HCT116 (cell line): Measurements from ENCODE around the gene TMEM154. TPM values are rescaled to one million over a fixed set of nuclear protein-coding genes. Genes with fewer than 3 reads are reported as not detected.

Experiments
- ATAC-seq: fragments of 200-7000 bp; cut with Tn5 transposase; 2 replicates; pipeline ENCODE4 v1.9.1; 2020; ENCODE audit warnings: mild to moderate bottlenecking, moderate library complexity
- BruUV-seq: library from RNA; stranded (reverse); fragments of 400-500 nt; replicated peaks from 2 replicates; lab custom pipeline; 2021; lab: Mats Ljungman, UMichigan
- CTCF ChIA-PET: fragments of 300-600 bp; sonication (Branson Sonifier 250); formaldehyde crosslinking; loops from one replicate; lab custom pipeline; 2021; ENCODE audit warnings: antibody characterized with exemption; lab: Charles Lee
- POLR2A ChIA-PET: fragments of 300-600, 350-600 bp; sonication (Branson Sonifier 250); formaldehyde crosslinking; loops from one replicate; lab custom pipeline; 2021; ENCODE audit warnings: antibody characterized with exemption; lab: Charles Lee
- RAD21 ChIA-PET, 2 experiments: fragments of 300-600 bp; sonication (Branson Sonifier 250); formaldehyde crosslinking; loops; one replicate each; lab custom pipeline; 2023; ENCODE audit warnings: low total read pairs in 2 of 2; ENCODE audit not compliant: uncharacterized antibody in 2 of 2, unreplicated experiment in 2 of 2, low non-redundant PET in 1 of 2; lab: Charles Lee
- DNase-seq: peaks from one replicate; pipeline ENCODE4 v3.0.0-alpha.2; 2010; ENCODE audit warnings: low read depth, low spot score
- H2AFZ ChIP-seq: fragments of 200-600 bp; shearing (Covaris generic), sonication (generic); 2 replicates; pipeline ENCODE4 v1.6.1; 2017; ENCODE audit warnings: low read depth, mixed run types, mixed read lengths, antibody characterized with exemption, low read length; ENCODE audit not compliant: poor library complexity, severe bottlenecking
- H3K27ac ChIP-seq: 2 replicates; pipeline ENCODE4 v1.5.1; 2012; ENCODE audit warnings: low read depth, low read length
- H3K27me3 ChIP-seq: fragments of 200-600 bp; sonication (generic); 2 replicates; pipeline ENCODE4 v1.6.1; 2016; ENCODE audit warnings: mixed run types, low read length, mixed read lengths; ENCODE audit not compliant: insufficient read depth
- H3K36me3 ChIP-seq, 2 experiments: fragments of 200-500 bp in 1 of 2; fragments of 200-600 bp in 1 of 2; sonication (Bioruptor generic) in 1 of 2; sonication (generic) in 1 of 2; 2 replicates each; pipeline versions ENCODE4 v1.5.1 to v1.6.1; 2014 to 2016; ENCODE audit warnings: low read length in 2 of 2, inconsistent platforms in 1 of 2, mixed read lengths in 1 of 2, mixed run types in 1 of 2; ENCODE audit not compliant: insufficient read depth in 2 of 2, control insufficient read depth in 1 of 2
- H3K4me1 ChIP-seq, 2 experiments: fragments of 200-600 bp in 1 of 2; sonication (generic) in 1 of 2; 2 replicates each; pipeline versions ENCODE4 v1.5.1 to v1.6.1; 2012 to 2017; ENCODE audit warnings: low read length in 2 of 2, inconsistent platforms in 1 of 2, mild to moderate bottlenecking in 1 of 2, mixed read lengths in 1 of 2, mixed run types in 1 of 2, moderate library complexity in 1 of 2; ENCODE audit not compliant: insufficient read depth in 2 of 2, control insufficient read depth in 1 of 2
- H3K4me2 ChIP-seq: fragments of 200-600 bp; sonication (generic); 2 replicates; pipeline ENCODE4 v1.6.1; 2017; ENCODE audit warnings: mixed run types, low read length, mixed read lengths
- H3K4me3 ChIP-seq, 2 experiments: fragments of 200-600 bp in 1 of 2; sonication (generic) in 1 of 2; replicated peaks in 1 of 2; 2 replicates each; pipeline ENCODE4 v1.5.1; 2011 to 2016; ENCODE audit warnings: low read length in 2 of 2, control low read depth in 1 of 2, low read depth in 1 of 2, mild to moderate bottlenecking in 1 of 2, mixed read lengths in 1 of 2, mixed run types in 1 of 2
- H3K79me2 ChIP-seq: fragments of 200-600 bp; sonication (generic); 2 replicates; pipeline ENCODE4 v1.6.1; 2017; ENCODE audit warnings: mild to moderate bottlenecking, mixed run types, low read length, moderate library complexity, mixed read lengths; ENCODE audit not compliant: insufficient read depth
- H3K9ac ChIP-seq: fragments of 200-600 bp; sonication (generic); 2 replicates; pipeline ENCODE4 v1.6.1; 2016; ENCODE audit warnings: low read length, mixed read lengths
- H3K9me2 ChIP-seq: fragments of 200-600 bp; sonication (generic), shearing (Covaris generic); 2 replicates; pipeline ENCODE4 v1.6.1; 2017; ENCODE audit warnings: mixed run types, mild to moderate bottlenecking, moderate library complexity; ENCODE audit not compliant: insufficient read depth
- H3K9me3 ChIP-seq, 2 experiments: fragments of 200-500 bp in 1 of 2; fragments of 200-600 bp in 1 of 2; sonication (Bioruptor generic) in 1 of 2; sonication (generic) in 1 of 2; 2 replicates each; pipeline ENCODE4 v1.6.1; 2014 to 2017; ENCODE audit warnings: low read length in 2 of 2, mixed read lengths in 2 of 2, inconsistent platforms in 1 of 2, low read depth in 1 of 2, mild to moderate bottlenecking in 1 of 2, mixed run types in 1 of 2, moderate library complexity in 1 of 2; ENCODE audit not compliant: control insufficient read depth in 1 of 2, insufficient read depth in 1 of 2
- H4K20me1 ChIP-seq: fragments of 200-600 bp; sonication (generic), shearing (Covaris generic); 2 replicates; pipeline ENCODE4 v1.6.1; 2017; ENCODE audit warnings: mixed run types, mild to moderate bottlenecking, moderate library complexity; ENCODE audit not compliant: insufficient read depth
- CBX3 ChIP-seq: IDR thresholded peaks from 2 replicates; pipeline ENCODE4 v1.6.1; 2012; ENCODE audit warnings: low read depth
- CEBPB ChIP-seq: IDR thresholded peaks from 2 replicates; pipeline ENCODE4 v1.6.1; 2012; ENCODE audit warnings: low read depth
- ELF1 ChIP-seq: IDR thresholded peaks from 2 replicates; pipeline ENCODE4 v1.6.1; 2012; ENCODE audit warnings: low read depth, borderline replicate concordance
- EZH2 ChIP-seq: fragments of 200-600 bp; sonication (generic); IDR thresholded peaks from 2 replicates; pipeline ENCODE4 v1.6.1; 2017; ENCODE audit warnings: antibody characterized with exemption, mixed run types
- JUND ChIP-seq: IDR thresholded peaks from 2 replicates; pipeline ENCODE4 v1.6.1; 2012
- POLR2A ChIP-seq: IDR thresholded peaks from 2 replicates; pipeline ENCODE4 v1.7.0; 2011; ENCODE audit warnings: borderline replicate concordance; ENCODE audit not compliant: insufficient read depth, insufficient read length; ENCODE audit errors: extremely low read depth
- POLR2AphosphoS5 ChIP-seq: IDR thresholded peaks from 2 replicates; pipeline ENCODE4 v1.6.1; 2011; ENCODE audit warnings: mild to moderate bottlenecking, low read depth, low read length, moderate library complexity
- RAD21 ChIP-seq: IDR thresholded peaks from 2 replicates; pipeline ENCODE4 v1.6.1; 2012; ENCODE audit warnings: low read depth, mild to moderate bottlenecking
- SIN3A ChIP-seq: IDR thresholded peaks from 2 replicates; pipeline ENCODE4 v1.6.1; 2012; ENCODE audit warnings: low read depth
- SP1 ChIP-seq: IDR thresholded peaks from 2 replicates; pipeline ENCODE4 v1.6.1; 2012; ENCODE audit warnings: low read depth
- SRF ChIP-seq: IDR thresholded peaks from 2 replicates; pipeline ENCODE4 v1.6.1; 2012; ENCODE audit warnings: low read depth
- YY1 ChIP-seq: IDR thresholded peaks from 2 replicates; pipeline ENCODE4 v1.6.1; 2011; ENCODE audit warnings: low read length, low read depth, moderate library complexity, mild to moderate bottlenecking; ENCODE audit not compliant: insufficient replicate concordance; ENCODE audit errors: extremely low read depth
- ZFX ChIP-seq: fragments of 450-650 bp; IDR thresholded peaks from 2 replicates; pipeline ENCODE4 v1.6.1; 2017
- ZNF274 ChIP-seq: fragments of 200-500 bp; sonication (Bioruptor generic); IDR thresholded peaks from 2 replicates; pipeline ENCODE4 v1.6.1; 2014; ENCODE audit warnings: mild to moderate bottlenecking, low read depth, low read length, inconsistent platforms
- intact Hi-C: fragments of 100-400 bp; cut with micrococcal nuclease; formaldehyde crosslinking; loops from 2 replicates; pipeline ENCODE4 v1.10.0; 2022
- total RNA-seq: library from RNA; stranded (reverse); gene quantifications from one replicate; pipeline ENCODE4 v1.2.1, GENCODE V29; 2021; ENCODE audit not compliant: unreplicated experiment
- TF ChIP-seq, protein P1 (sequence below), 3 experiments: fragments of 200-600 bp in 1 of 3; sonication (generic) in 1 of 3; IDR thresholded peaks in 2 of 3; conservative IDR thresholded peaks in 1 of 3; 2 replicates each; pipeline ENCODE4 v1.5.1; 2012 to 2017; ENCODE audit warnings: low read depth in 2 of 3, low read length in 2 of 3, antibody characterized with exemption in 1 of 3, borderline replicate concordance in 1 of 3, control low read depth in 1 of 3, mild to moderate bottlenecking in 1 of 3, mixed read lengths in 1 of 3, mixed run types in 1 of 3, moderate library complexity in 1 of 3; ENCODE audit not compliant: insufficient read depth in 1 of 3
- TF ChIP-seq, protein P2 (sequence below): IDR thresholded peaks from 2 replicates; pipeline ENCODE4 v1.6.1; 2011; ENCODE audit warnings: mild to moderate bottlenecking, low read length, moderate library complexity; ENCODE audit not compliant: insufficient replicate concordance; ENCODE audit errors: extremely low read depth
- TF ChIP-seq, protein P3 (sequence below): IDR thresholded peaks from 2 replicates; pipeline ENCODE4 v1.6.1; 2012

Gene TMEM154
- total RNA-seq, 1 experiment from 2014 or later = 2.4 TPM

DNA sequence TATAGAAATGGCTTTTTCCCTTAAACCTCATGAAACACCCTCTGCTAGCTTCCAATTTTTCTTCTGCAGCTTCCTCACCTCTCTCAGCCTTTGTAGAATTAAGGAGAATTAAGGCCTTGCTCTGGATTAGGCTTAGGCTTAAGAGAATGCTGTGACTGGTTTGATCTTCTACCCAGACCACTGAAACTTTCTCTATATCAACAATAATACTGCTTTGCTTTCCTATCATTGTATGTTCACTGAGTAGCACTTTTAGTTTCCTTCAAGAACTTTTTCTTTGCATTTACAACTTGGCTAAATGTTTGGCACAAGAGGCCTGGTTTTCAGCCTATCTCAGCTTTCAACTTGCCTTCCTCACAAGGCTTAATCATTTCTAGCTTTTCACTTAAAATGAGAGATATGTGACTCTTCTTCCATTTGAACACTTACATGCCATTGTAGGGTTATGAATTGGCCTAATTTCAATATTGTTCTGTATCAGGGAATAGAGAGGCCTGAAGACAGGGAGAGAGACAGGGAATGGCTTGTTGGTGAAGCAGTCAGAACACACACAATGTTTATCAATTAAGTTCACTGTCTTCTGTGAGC, 28.2 kb downstream of the TMEM154 start (continued):
- TF ChIP-seq SRF = no peak
- TF ChIP-seq, protein P1, sequence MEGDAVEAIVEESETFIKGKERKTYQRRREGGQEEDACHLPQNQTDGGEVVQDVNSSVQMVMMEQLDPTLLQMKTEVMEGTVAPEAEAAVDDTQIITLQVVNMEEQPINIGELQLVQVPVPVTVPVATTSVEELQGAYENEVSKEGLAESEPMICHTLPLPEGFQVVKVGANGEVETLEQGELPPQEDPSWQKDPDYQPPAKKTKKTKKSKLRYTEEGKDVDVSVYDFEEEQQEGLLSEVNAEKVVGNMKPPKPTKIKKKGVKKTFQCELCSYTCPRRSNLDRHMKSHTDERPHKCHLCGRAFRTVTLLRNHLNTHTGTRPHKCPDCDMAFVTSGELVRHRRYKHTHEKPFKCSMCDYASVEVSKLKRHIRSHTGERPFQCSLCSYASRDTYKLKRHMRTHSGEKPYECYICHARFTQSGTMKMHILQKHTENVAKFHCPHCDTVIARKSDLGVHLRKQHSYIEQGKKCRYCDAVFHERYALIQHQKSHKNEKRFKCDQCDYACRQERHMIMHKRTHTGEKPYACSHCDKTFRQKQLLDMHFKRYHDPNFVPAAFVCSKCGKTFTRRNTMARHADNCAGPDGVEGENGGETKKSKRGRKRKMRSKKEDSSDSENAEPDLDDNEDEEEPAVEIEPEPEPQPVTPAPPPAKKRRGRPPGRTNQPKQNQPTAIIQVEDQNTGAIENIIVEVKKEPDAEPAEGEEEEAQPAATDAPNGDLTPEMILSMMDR (IDR thresholded peaks at IDR 0.05 in 2 of 3, conservative IDR thresholded peaks at IDR 0.05 in 1 of 3; ENCODE audit: borderline replicate concordance in 1 of 3, insufficient read depth in 1 of 3, low read depth in 2 of 3, low read length in 2 of 3) = no peak

DNA sequence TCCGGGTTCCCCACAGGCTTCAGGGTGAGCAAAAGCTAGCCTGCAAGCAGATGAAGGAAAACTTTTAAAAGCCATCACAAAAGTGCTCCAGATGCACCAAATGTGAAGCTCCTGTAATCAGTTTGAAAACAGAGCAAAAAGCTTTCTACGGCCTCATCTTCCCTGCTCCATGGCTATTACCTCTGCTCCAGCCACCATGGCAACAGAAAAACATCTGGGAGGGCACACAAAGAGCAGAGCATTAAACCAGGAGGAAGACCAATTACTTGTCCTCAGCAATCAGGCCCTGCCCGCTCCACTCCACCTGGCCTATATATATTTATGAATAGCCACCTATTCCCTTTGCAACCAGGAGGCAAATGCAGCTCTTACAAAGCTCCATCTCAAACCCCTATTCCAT, 33.6 kb downstream of the TMEM154 start:
- ChIA-PET POLR2A (no interaction called here), RAD21 (interaction anchor here in 1 of 2 experiments (0.6 kb wide), 1 partner anchor 1876 kb away, joined by 3 read pairs; no protein-coding TSS in a partner anchor), CTCF (interaction anchor here (0.7 kb wide), 1 partner anchor 145 kb away, joined by 3 read pairs; no protein-coding TSS in a partner anchor)
- no peaks in the 10 kb centered on the region for H3K9me3 ChIP-seq
- TF ChIP-seq ELF1 (no peak), POLR2AphosphoS5 (no peak), YY1 (no peak), SP1 (no peak), CEBPB (no peak), JUND (no peak), ZFX (no peak), ZNF274 (no peak), CBX3 (no peak), POLR2A (no peak), SRF (no peak), SIN3A (no peak), RAD21 (no peak), EZH2 (no peak)
- TF ChIP-seq, protein P2, sequence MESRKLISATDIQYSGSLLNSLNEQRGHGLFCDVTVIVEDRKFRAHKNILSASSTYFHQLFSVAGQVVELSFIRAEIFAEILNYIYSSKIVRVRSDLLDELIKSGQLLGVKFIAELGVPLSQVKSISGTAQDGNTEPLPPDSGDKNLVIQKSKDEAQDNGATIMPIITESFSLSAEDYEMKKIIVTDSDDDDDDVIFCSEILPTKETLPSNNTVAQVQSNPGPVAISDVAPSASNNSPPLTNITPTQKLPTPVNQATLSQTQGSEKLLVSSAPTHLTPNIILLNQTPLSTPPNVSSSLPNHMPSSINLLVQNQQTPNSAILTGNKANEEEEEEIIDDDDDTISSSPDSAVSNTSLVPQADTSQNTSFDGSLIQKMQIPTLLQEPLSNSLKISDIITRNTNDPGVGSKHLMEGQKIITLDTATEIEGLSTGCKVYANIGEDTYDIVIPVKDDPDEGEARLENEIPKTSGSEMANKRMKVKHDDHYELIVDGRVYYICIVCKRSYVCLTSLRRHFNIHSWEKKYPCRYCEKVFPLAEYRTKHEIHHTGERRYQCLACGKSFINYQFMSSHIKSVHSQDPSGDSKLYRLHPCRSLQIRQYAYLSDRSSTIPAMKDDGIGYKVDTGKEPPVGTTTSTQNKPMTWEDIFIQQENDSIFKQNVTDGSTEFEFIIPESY = no peak
- TF ChIP-seq, protein P1 (IDR thresholded peaks at IDR 0.05 in 2 of 3, conservative IDR thresholded peaks at IDR 0.05 in 1 of 3; ENCODE audit: borderline replicate concordance in 1 of 3, insufficient read depth in 1 of 3, low read depth in 2 of 3, low read length in 2 of 3) = no peak
- TF ChIP-seq, protein P3, sequence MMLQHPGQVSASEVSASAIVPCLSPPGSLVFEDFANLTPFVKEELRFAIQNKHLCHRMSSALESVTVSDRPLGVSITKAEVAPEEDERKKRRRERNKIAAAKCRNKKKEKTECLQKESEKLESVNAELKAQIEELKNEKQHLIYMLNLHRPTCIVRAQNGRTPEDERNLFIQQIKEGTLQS = no peak
- no peak overlapping the region for H3K4me2 ChIP-seq
- ATAC-seq (no peak), DNase-seq (no peak)
- no peaks in the 10 kb centered on the region for H3K36me3 ChIP-seq
- H4K20me1 ChIP-seq = no peaks in the 10 kb centered on the region
- H3K4me1 ChIP-seq = no peaks in the 10 kb centered on the region
- no peaks in the 10 kb centered on the region for H3K27me3 ChIP-seq
- intact Hi-C loops = no loop called here
- no peak overlapping the region for H2AFZ ChIP-seq
- no peak overlapping the region for H3K27ac ChIP-seq
- no peaks in the 10 kb centered on the region for H3K79me2 ChIP-seq
- no peak overlapping the region for H3K9ac ChIP-seq
- no peak overlapping the region for H3K4me3 ChIP-seq
- BruUV-seq = no TSS peak
- no peaks in the 10 kb centered on the region for H3K9me2 ChIP-seq
